GM19023 (cell line): ENCODE data around the gene PAK2.
"Not testable (repeated sequence)": the region's sequence is repeated elsewhere in the genome, so short reads cannot be mapped to it uniquely, and the experiment has no call there.

Experiments
- ATAC-seq: cut with Tn5 transposase; IDR thresholded peaks from one replicate; pipeline ENCODE4 v1.9.1; 2021; ENCODE audit warnings: mild to moderate bottlenecking, moderate library complexity; ENCODE audit not compliant: unreplicated experiment

PAK2 gene

DNA sequence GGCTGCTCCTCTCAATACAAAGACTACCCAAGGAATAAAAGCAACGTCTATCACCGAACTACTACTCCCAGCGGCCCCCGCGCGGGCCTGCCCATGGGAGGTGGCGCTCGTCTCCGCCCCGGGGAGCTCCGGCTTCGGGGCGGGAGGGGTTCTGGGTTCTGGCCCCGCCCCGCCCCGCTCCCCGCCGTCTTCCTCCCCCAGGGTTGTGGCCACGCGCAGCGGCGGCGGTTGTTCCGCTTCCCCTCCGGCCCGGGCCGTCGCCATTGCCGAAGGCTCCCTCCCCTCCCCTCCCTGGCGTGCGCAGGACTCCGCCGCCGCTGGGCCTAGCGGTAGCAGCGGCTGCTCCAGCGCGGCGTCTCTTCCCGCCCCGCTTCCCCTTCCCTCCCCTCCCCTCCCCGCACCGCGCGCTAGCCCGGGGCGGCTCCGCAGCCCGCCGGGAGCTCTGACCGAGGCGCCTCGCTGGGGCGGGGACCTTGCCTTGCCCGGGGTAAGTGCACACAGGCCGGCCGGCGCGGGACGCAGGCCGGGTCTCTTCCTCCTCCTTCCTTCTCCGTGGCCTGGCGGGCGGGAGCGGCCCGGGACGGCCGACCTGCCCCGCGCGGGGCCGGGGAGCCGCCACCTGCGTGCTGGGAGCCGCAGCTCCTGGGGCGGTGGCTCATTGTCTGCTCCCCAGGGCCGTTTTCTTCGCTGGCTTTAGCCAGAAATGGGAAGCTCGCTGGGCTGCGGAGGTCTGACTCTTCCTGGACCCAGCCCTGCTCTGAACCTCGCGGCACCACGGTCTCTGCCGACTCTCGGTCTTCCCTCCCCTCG lies at the start of gene PAK2:
PAK2 (plus strand) TSS at position 187 of the 810 bp plus-strand sequence. CDS start 42,790 bp downstream, outside the sequence.
- peak; percentile 85 for ATAC-seq

DNA sequence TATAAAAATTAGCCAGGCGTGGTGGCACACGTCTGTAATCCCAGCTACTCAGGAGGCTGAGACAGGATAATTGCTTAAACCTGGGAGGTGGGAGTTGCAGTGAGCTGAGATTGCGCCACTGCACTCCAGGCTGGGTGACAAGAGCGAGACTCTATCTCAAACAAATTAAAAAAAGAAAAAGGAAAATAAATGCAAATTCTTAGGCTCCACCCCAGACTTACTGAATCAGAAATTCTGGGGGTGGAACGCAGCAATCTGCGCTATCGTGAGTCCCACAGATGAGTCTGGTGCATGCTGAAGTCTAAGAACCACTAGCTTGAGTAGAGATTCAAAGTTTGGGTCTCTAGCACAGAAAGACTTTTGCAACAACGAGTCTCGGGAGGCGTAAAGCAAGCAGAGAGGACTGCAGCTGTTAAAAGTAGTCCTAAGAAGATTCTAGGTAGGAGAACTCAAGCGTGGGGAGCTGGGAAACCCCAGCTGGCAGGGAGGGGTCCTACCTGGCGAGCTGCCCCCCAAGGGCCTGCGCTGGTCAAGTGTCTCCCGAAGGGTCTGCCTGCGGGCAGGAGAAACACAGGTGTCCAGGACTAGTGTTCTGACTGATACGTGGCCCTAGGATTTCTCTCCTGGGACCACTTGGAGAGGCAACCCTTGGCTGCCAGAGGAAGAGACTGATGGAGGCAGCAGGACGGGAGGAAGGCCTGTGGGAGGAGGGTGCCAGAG lies 49.6 kb upstream of the PAK2 start:
- no peak for ATAC-seq

DNA sequence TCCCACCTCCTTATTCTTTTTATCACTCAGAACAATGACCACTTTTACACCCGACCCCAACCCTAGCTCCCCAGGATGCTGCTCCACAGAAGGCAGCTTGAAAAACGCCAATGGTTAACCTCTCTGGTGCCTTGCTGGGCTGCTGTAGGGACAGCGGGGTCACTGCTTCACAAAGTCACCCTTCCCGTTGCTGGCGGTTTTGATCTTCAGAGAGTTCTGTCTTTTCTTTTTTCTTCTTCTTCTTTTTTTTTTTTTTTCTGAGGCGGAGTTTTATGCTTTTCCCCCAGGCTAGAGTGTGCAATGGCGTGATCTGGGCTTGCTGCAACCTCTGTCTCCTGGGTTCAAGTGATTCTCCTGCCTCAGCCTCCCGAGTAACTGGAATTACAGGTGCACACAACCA lies 48.3 kb upstream of the PAK2 start:
- no peak for ATAC-seq

DNA sequence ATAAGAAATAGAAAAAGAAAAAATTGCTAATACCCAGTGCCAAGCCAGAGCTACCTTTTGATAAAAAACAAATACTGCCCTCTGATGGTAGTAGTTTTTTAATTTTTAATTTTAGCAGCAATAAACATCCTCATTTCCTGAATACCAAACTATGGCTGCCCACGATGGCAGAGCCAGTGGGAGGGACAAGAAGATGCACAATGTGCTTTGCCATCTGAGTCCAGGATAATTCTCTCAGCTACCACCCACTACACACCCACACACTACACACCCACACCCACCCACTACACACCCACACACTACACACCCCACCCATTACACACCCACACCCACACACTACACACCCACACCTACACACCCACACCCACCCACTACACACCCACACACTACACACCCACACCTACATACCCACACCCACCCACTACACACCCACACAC lies 45.4 kb upstream of the PAK2 start:
- no peak for ATAC-seq

DNA sequence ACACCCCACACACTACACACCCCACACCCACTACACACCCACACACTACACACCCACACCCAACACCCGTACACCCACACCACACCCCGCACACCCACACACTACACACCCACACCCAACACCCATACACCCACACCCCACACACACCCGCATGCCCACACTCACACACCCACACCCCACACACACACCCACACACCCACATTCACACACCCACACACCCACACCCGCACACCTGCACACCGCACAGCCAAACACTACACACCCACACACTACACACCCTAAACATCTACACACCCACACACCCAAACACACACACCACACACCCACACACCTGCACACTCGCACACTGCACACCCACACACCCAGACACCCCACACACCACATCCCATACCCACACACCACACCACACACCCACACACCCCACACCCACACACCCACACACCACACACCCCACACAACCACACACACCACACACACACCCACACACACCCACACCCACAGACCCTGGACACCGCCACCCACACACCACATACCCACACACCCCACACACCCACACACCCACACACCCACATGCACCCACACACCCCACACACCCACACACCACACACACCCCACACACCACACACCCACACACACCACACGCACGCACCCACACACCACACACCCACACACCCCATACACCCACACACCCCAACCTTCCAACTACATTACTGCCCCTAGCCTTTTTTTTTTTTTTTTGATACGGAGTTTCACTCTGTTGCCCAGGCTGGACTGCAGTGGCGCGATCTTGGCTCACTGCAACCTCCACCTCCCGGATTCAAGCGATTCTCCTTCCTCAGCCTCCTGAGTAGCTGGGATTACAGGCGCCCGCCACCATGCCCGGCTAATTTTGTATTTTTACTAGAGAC lies 44.5 kb upstream of the PAK2 start:
- ATAC-seq, result no peak

DNA sequence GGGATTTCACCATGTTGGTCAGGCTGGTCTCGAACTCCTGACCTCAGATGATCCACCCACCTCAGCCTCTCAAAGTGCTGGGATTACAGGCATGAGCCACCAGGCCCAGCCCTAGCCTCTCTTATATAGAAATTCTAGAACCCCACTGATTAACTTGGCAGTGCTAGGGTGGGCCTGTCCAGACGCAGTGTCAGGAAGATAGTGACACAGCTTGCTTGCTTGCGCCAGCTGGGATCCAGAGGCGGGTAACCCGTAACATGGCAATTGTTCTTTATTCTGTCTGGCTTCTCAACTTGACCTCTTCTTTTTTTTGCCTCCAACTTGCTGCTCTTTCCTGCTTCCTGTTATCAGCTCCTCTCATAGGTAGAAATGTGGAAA lies 43.8 kb upstream of the PAK2 start:
- ATAC-seq, result no peak

DNA sequence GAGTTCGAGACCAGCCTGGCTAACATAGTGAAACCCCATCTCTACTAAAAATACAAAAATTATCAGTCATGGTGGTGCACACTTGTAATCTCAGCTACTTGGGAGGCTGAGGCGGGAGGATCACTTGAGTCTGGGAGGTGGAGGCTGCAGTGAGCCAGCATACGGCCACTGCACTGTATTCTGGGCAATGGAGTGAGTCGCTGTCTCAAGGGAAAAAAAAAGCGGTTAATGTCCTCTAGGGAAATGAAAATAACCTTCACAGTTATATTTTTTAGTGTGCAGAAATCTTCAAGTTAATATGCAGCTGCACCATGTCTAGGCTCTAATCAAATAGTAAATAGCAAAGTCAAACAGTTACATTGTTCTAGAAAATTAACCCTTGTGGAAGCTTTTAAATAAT lies 42.4 kb upstream of the PAK2 start:
- ATAC-seq, result no peak

DNA sequence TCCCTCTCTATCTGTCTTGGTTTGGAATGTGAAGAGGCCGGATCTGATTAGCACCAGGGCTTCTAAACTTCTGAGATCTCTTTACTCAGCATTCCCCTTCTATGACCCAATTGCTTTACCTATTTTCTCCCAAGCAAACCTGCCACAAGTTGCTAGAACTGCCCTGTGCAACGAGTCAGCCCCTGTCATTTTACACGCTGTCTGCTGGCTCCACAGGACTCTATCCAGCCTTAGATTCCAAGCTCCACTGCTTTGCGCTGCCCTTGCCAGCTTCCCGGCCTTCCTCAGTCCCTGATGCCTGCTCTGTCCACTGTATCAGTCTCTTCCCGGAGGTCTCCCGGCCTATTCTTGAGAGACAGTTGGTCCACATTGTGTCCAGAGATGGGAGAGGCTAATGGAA lies 39.9 kb upstream of the PAK2 start:
- ATAC-seq, result no peak

DNA sequence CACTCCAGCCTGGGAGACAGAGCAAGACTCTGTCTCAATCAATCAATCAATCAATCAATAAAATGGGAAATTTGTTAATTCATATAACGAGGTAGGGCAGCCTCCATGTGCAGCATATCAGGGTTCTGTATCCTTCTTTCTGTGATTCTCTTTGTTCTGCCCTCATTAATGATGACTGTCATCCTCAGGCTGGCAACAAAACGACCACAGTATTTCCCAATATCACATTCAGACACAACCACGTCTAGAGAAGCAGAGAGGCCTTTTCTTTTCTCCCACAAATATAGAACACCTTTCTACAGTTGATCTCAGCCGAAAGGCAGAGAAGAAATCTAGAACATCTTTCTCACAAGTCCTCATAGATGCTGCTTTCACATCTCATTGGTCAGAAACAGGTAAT lies 38.9 kb upstream of the PAK2 start:
- no peak for ATAC-seq

DNA sequence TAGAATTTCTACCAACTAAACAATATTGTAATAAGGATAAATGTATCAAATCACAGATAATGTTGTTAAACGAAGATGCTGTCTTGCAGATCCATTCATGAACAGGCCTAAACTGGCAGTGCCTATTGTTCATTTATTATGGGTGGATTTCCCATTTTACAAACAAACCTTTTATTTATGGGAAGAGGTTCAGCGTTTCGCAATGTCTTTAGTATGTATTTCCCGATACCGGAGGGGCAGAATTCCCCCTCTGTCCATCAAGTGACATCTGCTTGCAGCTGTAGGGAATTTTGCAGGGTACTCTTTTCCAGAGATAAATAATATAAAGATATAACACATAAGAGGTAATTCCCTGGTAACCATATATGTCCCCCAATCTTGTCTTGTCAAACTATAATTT lies 33.3 kb upstream of the PAK2 start:
- no peak for ATAC-seq

DNA sequence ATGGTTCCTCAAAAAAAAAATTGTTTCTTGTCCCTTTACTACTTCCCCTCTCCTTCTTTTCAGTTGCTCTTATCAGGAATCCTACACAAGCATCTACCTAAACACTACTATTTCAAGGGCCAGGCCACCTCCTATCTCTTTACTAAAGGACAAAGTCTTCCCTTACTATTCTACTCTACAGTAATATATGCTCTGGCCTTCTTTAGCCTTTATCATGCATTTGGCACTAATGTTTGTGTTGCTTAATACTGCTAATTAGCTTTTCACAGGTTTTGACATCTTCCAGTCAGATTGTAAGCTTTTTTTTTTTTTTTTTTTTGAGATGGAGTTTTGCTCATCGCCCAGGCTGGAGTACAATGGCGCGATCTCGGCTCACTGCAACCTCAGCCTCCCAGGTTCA lies 32.9 kb upstream of the PAK2 start:
- ATAC-seq, result no peak

DNA sequence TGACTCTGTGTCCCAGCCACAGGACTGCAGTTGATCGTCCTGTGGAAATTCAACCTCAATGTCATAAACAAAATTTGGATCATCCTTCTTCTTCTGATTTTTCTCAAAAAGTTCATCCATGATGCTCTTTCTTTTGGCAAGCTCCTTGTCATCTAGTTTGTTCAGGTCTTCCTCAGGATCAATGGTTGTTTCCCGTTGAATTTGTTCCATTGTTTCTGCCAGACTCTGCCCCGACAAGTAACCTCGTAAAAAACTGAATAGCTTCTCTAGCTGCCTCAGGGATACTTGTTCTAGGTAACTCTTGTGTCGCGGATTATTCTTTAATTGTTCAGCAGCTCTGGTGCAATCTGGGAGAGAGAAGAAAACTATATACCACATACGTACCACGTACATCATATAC lies 32.1 kb upstream of the PAK2 start:
- no peak for ATAC-seq

DNA sequence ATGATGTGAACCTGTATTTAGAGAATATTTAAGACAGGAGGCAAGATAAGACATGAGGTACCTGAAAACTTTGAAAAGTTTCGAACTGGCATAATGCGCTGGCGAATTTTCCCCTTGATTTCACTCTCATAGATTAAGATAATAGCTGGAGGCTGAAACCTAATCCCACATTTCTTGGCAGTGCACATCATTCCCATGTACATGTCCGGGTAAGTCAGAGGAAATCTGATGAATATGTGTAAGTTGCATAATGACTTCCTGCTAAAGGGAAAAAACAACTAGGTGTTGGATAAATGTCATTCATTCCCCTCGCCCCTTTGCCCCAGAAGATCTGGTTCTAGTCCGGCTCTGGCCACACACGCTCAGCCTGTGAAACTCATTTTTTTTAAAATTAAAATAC lies 31.2 kb upstream of the PAK2 start:
- no peak for ATAC-seq

DNA sequence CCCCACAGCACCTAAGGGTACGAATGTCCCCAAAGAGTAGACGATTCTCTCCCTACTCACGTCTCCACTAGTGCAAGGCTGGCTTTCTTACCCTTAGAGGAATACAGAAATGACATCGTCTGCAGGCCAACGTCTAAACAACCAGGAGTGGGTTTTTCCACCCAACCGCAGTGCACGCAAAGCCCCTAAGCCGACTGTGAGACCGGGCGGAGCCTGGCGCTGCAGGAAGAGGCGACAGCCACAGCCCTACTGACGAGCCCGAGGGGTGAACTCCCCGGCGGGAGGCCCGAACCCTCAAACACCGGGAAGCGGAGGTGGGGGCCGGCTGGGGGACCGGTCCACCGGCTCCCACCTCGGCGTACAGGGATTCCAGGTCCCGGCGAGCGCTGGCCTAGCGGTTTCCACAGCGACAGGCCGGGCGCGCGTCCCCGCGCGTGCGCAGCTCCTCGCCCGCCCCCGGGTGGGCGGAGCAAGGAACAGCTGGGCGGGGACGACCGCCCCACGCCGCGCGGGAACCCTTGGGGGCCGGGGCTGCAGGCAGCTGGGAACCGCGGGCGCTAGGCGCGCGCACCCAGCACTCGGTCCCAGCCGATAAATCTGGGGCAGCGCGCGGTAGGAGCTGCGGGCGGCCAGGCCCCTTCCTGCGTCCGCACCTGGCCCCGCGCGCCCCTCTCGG lies 27.7 kb upstream of the PAK2 start, which contains the start of the genes CEP19 and PIGX:
CEP19 (minus strand) TSS at position 413 of the 676 bp plus-strand sequence. CDS start 3,593 bp downstream, outside the sequence.
PIGX (plus strand) TSS at position 540 of the 676 bp plus-strand sequence.
- ATAC-seq, result peak; percentile 69

DNA sequence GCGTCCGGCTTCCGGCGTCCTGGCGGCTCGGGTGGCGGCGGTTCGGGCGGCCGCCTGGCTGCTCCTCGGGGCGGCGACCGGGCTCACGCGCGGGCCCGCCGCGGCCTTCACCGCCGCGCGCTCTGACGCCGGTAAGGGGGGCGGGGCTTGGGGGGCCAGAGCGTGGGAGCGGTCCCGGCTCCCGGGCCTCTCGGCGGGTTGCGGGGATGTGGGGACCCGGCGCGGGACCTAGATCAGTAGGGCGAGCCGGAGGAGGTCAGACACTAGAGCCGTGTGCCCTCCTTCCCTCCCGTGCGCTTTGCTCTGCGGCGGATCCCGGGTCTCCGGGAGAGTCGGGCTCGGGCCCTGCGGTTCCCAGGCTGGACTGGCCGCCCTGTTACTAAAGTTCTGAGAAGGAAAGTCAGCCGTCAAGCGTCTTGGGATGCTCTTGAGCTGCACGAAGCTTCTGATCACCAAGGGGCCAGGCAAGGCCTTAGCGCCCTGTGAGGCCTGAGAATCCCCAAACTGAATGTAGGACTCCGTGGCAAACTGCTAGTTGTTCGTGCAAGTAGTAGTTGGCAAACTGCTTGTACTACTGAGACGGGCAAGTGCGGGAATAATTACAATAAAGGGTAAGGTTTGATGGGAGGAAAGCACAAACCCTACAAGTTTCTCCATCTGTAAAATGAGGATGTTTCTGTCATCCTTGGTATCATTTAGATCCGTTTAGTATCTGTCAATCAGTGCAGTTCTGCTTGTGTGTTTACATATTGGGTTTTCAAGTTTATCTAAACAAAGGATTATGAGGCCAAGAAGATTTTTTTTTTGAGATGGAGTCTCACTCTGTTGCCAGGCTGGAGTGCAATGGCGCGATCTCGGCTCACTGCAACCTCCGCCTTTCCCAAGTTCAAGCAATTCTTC lies 26.9 kb upstream of the PAK2 start:
- peak; percentile 62 for ATAC-seq

DNA sequence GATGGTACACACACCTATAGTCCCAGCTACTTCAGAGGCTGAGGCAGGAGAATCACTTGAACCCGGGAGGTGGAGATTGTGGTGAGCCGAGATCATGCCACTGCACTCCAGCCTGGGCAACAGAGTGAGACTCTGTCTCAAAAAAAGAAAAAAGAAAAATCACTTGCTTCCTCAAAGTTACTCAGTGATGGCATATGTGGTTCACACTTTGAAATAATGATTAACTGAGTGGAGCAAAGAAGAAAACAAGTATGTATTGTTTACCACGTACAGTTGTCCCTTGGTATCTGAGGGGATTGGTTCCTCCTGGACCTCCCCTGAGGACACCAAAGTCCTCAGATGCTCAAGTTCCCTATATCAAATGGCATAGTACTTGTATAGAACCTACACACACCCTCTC lies 22.5 kb upstream of the PAK2 start:
- ATAC-seq, result not testable (repeated sequence)

DNA sequence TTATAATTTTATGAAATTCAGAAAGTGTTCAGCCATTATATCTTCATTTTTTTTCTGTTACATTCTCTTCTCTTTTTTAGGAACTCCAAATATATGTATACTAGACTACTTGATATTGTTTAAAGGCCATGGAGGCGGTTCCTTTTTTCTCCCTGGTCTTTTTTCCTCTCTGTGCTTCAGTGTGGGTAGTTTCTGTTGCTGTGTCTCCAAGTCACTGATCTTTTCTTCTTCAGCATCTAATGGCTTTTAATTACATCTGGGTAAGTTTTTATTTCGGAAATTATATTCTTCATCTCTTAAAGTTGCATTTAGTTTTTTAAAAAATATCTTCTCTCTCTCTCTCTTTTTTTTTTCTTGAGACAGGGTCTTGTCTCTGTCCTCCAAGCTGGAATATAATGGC lies 18.6 kb upstream of the PAK2 start:
- ATAC-seq, result no peak

DNA sequence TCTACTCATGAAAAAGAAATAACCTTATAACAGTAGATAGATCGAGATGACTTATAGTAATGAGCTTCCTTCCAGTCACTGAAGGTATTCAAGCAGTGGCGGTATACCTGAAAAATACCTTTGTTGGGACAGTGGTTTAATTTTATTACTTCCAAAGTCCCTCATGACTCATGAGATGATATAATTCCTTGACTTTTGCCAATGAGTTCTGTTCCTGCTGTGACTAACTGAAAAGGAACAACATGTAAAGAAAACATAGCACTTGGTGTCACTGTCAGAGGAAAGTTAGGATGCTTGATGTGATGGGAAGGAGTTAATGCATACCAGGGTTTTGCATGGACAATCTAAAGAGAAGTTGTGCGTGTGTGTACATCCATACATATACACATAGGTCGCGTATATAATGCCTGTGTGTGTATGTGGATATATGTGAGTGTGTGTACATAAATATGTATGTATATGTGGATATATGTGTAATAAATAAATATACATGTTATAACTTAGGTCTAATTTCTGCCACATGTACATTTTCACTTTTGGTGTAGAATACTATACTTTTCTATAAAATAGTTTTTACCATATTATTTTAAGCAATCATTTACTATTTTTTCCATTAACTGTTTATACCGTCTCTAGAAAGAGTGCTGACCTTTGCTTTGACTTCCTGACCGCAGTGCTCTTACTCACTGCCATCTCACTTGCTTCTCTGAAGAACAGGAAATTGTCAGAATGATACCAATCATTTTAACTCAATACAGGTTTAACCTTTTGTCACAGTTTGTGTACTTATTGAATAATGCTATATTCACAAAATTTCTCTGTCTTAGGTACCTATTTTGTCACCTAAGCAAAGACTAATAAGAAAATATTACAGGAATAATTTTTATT lies 12.6 kb upstream of the PAK2 start:
- ATAC-seq, result no peak

DNA sequence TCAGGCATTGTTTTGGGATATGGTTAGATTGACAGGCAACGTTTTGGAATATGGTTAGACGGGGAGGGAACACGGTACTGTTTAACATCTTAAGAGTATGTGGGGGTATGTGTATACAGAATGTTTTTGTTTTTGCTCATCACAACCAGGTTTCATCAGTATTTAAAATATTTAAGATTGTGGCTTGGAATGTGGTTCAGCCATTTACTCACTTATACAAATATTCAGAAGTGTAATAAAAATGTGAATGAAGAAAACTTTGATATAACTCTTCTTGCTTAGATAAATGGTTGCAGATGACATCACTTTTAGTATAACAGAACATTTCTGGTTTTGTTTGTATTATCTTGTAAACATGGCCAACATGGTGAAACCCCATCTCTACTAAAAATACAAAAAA lies 3.9 kb upstream of the PAK2 start:
- ATAC-seq, result no peak
